ENCODE results near the gene TMEM154. TPM values are rescaled to one million over a fixed set of nuclear protein-coding genes. Genes with fewer than 3 reads are reported as not detected.

TMEM154 gene
- total and polyA plus RNA-seq, 10 of the 15 experiments (the other 5 are each of a cell fraction or from before 2014, with no cell fraction given): 5.1 to 41.4 (median 18.2) TPM

GRCh38 chr4:152691761-152692160 is 12.0 kb upstream of the TMEM154 start:
- 100% methylated on average over 1 of the region's 1 CpG for WGBS (ENCODE audit: insufficient coverage, insufficient replicate concordance, low lambda C conversion rate, missing lambda C conversion rate)
- ChIA-PET RAD21 (ENCODE audit: unreplicated experiment) (no interaction called here), POLR2A (no interaction called here), SMC1A (ENCODE audit: uncharacterized antibody, unreplicated experiment) (interaction anchor here (0.8 kb wide), 1 partner anchor 15 kb away, joined by 3 read pairs; no protein-coding TSS in a partner anchor), CTCF (no interaction called here)
- Histone ChIP-seq H3K4me3 (no peak overlapping the region), H3K4me2 (ENCODE audit: control insufficient read depth, insufficient read depth) (no peak overlapping the region), H3K27me3 (replicated peaks in 1 of 2; ENCODE audit: control insufficient read depth in 2 of 2, insufficient read depth in 2 of 2, low read length in 1 of 2) (no peaks in the 10 kb centered on the region; a peak in 1 of 4 replicates), H3K79me2 (ENCODE audit: control insufficient read depth, insufficient read depth, low read length) (no peaks in the 10 kb centered on the region), H3K9me3 (replicated peaks; ENCODE audit: control insufficient read depth, insufficient read depth, low read length) (no peaks in the 10 kb centered on the region), H3K4me1 (ENCODE audit: control insufficient read depth, insufficient read depth, low read length) (peaks cover 7% of the 10 kb centered on the region), H3K27ac (ENCODE audit: control insufficient read depth, insufficient read depth) (no peak overlapping the region), H3K9ac (ENCODE audit: control insufficient read depth, insufficient read depth, low read length) (no peak overlapping the region), H2AFZ (ENCODE audit: control insufficient read depth, low read depth, low read length) (no peak overlapping the region), H3K36me3 (ENCODE audit: control insufficient read depth in 2 of 2, insufficient read depth in 2 of 2, low read length in 1 of 2) (no peaks in the 10 kb centered on the region), H4K20me1 (ENCODE audit: control insufficient read depth, insufficient read depth) (no peaks in the 10 kb centered on the region)
- DNase-seq (ENCODE audit: low read depth, low spot score) (no peak), ATAC-seq (no peak), FAIRE-seq (no peak)
- BruUV-seq (replicated peaks): no TSS peak
- TF ChIP-seq TCF3 (IDR thresholded peaks at IDR 0.05; ENCODE audit: borderline replicate concordance, insufficient read depth, low read depth, low read length) (no peak), MEF2B (IDR thresholded peaks at IDR 0.05; ENCODE audit: partially characterized antibody, poor library complexity, severe bottlenecking) (no peak), FOXM1 (IDR thresholded peaks at IDR 0.05; ENCODE audit: low read depth, low read length) (no peak), FOXK2 (IDR thresholded peaks at IDR 0.05) (no peak), ZNF592 (IDR thresholded peaks at IDR 0.05) (no peak), E4F1 (IDR thresholded peaks at IDR 0.05; ENCODE audit: borderline replicate concordance, partially characterized antibody) (no peak)
- intact Hi-C loops (cut with micrococcal nuclease; ENCODE audit: unreplicated experiment): no loop called here
- in situ Hi-C loops (cut with MboI): no loop called here
